Measurements from ENCODE around the gene NUTM2E. TPM values are rescaled to one million over a fixed set of nuclear protein-coding genes. Genes with fewer than 3 reads are reported as not detected.
"Not testable (repeated sequence)": the region's sequence is repeated elsewhere in the genome, so short reads cannot be mapped to it uniquely, and the experiment has no call there.

Gene NUTM2E
- total and polyA plus RNA-seq, 9 of the 15 experiments (the other 6 are each of a cell fraction or from before 2014, with no cell fraction given): 0.05 to 0.18 (median 0.08) TPM; not detected in 4

DNA sequence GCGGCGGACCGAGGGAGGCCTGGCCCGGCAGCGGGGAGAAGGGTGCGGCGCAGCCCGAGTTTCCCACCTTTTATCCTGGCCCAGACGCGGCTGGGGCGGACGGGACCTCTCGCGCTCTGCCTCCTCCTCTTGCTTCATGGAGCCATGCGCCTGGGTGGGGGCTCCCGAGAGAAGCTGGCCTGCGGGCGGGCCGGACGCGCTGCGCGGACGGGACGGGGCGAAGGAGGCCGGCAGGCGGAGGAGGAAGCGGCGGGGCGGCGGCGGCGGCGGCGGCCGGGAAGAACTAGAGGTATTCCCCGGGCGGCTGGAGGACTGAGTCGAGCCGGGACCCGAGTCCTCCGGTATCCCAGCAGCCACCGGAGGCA is 426 bp upstream of the NUTM2E start:
- FAIRE-seq; DNase-seq (ENCODE audit: extremely low read depth in 1 of 4, low spot score in 3 of 4); in situ Hi-C loops (cut with MboI); H2AFZ ChIP-seq (ENCODE audit: low read depth, low read length); H4K20me1 ChIP-seq (replicated peaks; ENCODE audit: control insufficient read depth, insufficient read depth, low read length); CTCF ChIA-PET (ENCODE audit: low intra/inter-chr PET ratio); H3K9me3 ChIP-seq (replicated peaks; ENCODE audit: control insufficient read depth, insufficient read depth, low read depth, low read length); H3K27me3 ChIP-seq (ENCODE audit: control insufficient read depth in 2 of 2, insufficient read depth in 2 of 2, low read length in 2 of 2); H3K36me3 ChIP-seq (ENCODE audit: control insufficient read depth, insufficient read depth, low read length); H3K9me1 ChIP-seq (ENCODE audit: control insufficient read depth, insufficient read depth, low read length); BruUV-seq (replicated peaks); ATAC-seq; H3K4me1 ChIP-seq (replicated peaks in 1 of 2; ENCODE audit: control insufficient read depth in 2 of 2, insufficient read depth in 2 of 2, low read length in 2 of 2); H3K4me2 ChIP-seq (ENCODE audit: insufficient read depth, low read length); POLR2A ChIA-PET; intact Hi-C loops (cut with micrococcal nuclease): not testable (repeated sequence)
- Histone ChIP-seq H3K9ac (ENCODE audit: insufficient read depth in 1 of 2, low read depth in 2 of 2, low read length in 2 of 2) (peak overlapping the region; percentile 34 to 83; a peak in 2 of 4 replicates), H3K27ac (ENCODE audit: extremely low read depth, low read depth, low read length) (peak overlapping the region; percentile 69; the same call in 2 of the 3 replicates), H3K4me3 (peak overlapping the region; percentile 55), H3K79me2 (ENCODE audit: control insufficient read depth, insufficient read depth, low read length) (peaks cover 37% of the 10 kb centered on the region)
- 0% methylated on average over 6 of the region's 44 CpGs for WGBS (ENCODE audit: insufficient coverage, low coverage, missing lambda C conversion rate)
- TF ChIP-seq, protein P1, sequence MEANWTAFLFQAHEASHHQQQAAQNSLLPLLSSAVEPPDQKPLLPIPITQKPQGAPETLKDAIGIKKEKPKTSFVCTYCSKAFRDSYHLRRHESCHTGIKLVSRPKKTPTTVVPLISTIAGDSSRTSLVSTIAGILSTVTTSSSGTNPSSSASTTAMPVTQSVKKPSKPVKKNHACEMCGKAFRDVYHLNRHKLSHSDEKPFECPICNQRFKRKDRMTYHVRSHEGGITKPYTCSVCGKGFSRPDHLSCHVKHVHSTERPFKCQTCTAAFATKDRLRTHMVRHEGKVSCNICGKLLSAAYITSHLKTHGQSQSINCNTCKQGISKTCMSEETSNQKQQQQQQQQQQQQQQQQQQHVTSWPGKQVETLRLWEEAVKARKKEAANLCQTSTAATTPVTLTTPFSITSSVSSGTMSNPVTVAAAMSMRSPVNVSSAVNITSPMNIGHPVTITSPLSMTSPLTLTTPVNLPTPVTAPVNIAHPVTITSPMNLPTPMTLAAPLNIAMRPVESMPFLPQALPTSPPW (CRISPR knock-in tag; IDR thresholded peaks at IDR 0.05): peak; percentile 24; the same call in 1 of the 2 replicates
- TF ChIP-seq RBFOX2 (IDR thresholded peaks at IDR 0.05; ENCODE audit: low read depth, low read length): peak; percentile 27; the same call in 1 of the 2 replicates

DNA sequence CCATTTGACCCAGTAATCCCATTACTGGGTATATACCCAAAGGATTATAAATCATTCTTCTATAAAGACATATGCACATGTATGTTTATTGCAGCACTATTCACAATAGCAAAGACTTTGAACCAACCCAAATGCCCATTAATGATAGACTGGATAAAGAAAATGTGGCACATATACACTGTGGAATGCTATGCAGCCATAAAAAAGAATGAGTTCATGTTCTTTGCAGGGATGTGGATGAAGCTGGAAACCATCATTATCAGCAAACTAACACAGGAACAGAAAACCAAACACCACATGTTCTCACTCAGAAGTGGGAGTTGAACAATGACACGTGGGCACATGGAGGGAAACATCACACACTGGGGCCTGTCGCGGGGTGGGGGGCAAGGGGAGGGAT is 7.3 kb downstream of the NUTM2E start:
- H3K36me3 ChIP-seq (ENCODE audit: control insufficient read depth, insufficient read depth, low read length); FAIRE-seq; H3K79me2 ChIP-seq (ENCODE audit: control insufficient read depth, insufficient read depth, low read length); CTCF ChIA-PET (ENCODE audit: low intra/inter-chr PET ratio); H3K27me3 ChIP-seq (ENCODE audit: control insufficient read depth in 2 of 2, insufficient read depth in 2 of 2, low read length in 2 of 2); H3K27ac ChIP-seq (ENCODE audit: extremely low read depth, low read depth, low read length); H3K9ac ChIP-seq (ENCODE audit: insufficient read depth in 1 of 2, low read depth in 2 of 2, low read length in 2 of 2); ATAC-seq; H3K4me3 ChIP-seq; H3K9me1 ChIP-seq (ENCODE audit: control insufficient read depth, insufficient read depth, low read length); intact Hi-C loops (cut with micrococcal nuclease); H3K9me3 ChIP-seq (replicated peaks; ENCODE audit: control insufficient read depth, insufficient read depth, low read depth, low read length); in situ Hi-C loops (cut with MboI); POLR2A ChIA-PET; H2AFZ ChIP-seq (ENCODE audit: low read depth, low read length); H4K20me1 ChIP-seq (replicated peaks; ENCODE audit: control insufficient read depth, insufficient read depth, low read length); BruUV-seq (replicated peaks); H3K4me1 ChIP-seq (replicated peaks in 1 of 2; ENCODE audit: control insufficient read depth in 2 of 2, insufficient read depth in 2 of 2, low read length in 2 of 2); DNase-seq (ENCODE audit: extremely low read depth in 1 of 4, low spot score in 3 of 4); H3K4me2 ChIP-seq (ENCODE audit: insufficient read depth, low read length): not testable (repeated sequence)
- WGBS (ENCODE audit: insufficient coverage, low coverage, missing lambda C conversion rate): 83% methylated on average over 3 of the region's 3 CpGs
- TF ChIP-seq ZNF146 (CRISPR knock-in tag; IDR thresholded peaks at IDR 0.05; ENCODE audit: unreplicated experiment): peak; percentile 57

DNA sequence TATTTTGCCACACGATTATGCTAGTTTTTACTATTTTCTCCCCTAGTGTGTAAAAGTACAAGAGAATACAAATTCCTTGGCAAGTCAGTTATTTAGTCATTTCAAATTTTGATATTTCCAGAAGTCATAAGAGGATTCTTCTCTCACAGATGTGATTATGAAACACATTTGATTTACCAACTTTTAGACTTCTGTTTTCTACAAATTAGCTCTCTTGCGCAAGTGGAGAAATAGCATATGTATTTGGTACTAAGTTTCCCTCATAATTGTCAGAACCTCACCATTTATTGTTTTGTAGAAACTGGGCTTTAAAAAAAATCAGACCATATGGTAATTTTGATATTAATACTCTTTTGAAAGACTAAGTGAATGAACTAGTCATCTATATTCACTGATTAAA is 9.4 kb downstream of the NUTM2E start:
- intact Hi-C loops (cut with micrococcal nuclease); H4K20me1 ChIP-seq (replicated peaks; ENCODE audit: control insufficient read depth, insufficient read depth, low read length); H3K4me2 ChIP-seq (ENCODE audit: insufficient read depth, low read length); POLR2A ChIA-PET; H3K9me1 ChIP-seq (ENCODE audit: control insufficient read depth, insufficient read depth, low read length); H3K79me2 ChIP-seq (ENCODE audit: control insufficient read depth, insufficient read depth, low read length); FAIRE-seq; H3K4me1 ChIP-seq (replicated peaks in 1 of 2; ENCODE audit: control insufficient read depth in 2 of 2, insufficient read depth in 2 of 2, low read length in 2 of 2); H3K27me3 ChIP-seq (ENCODE audit: control insufficient read depth in 2 of 2, insufficient read depth in 2 of 2, low read length in 2 of 2); BruUV-seq (replicated peaks); H3K27ac ChIP-seq (ENCODE audit: extremely low read depth, low read depth, low read length); ATAC-seq; H3K4me3 ChIP-seq; in situ Hi-C loops (cut with MboI); DNase-seq (ENCODE audit: extremely low read depth in 1 of 4, low spot score in 3 of 4); H3K9me3 ChIP-seq (replicated peaks; ENCODE audit: control insufficient read depth, insufficient read depth, low read depth, low read length); H3K36me3 ChIP-seq (ENCODE audit: control insufficient read depth, insufficient read depth, low read length); H2AFZ ChIP-seq (ENCODE audit: low read depth, low read length); CTCF ChIA-PET (ENCODE audit: low intra/inter-chr PET ratio); H3K9ac ChIP-seq (ENCODE audit: insufficient read depth in 1 of 2, low read depth in 2 of 2, low read length in 2 of 2): not testable (repeated sequence)
- no CpG with 5 or more reads among the region's 2 CpGs for WGBS (ENCODE audit: insufficient coverage, low coverage, missing lambda C conversion rate)

Measured in K562 (cell line).